Colon (tissue), 2 donors: ENCODE results near the gene CARMIL1.

Source experiments
- FAIRE-seq: peaks from 2 replicates; lab custom pipeline; 2012; peaks lifted over from hg19 to GRCh38; lab: Jason Lieb, UNC
- donor health status: control.
- donor health status: control.

Gene CARMIL1

GRCh38 chr6:25278914-25279747, at the start of gene CARMIL1:
TSS of gene CARMIL1 (plus strand) at chr6:25279374. CDS start at chr6:25279796, 422 bp downstream.
- FAIRE-seq = no peak

- no peak for FAIRE-seq
Observed at GRCh38 chr6:25229671-25230321, 49.4 kb upstream of the CARMIL1 start.

GRCh38 chr6:25232479-25232878, 46.7 kb upstream of the CARMIL1 start:
- no peak for FAIRE-seq

- FAIRE-seq = no peak
Observed at GRCh38 chr6:25233226-25233625, 45.9 kb upstream of the CARMIL1 start.

- no peak for FAIRE-seq
Observed at GRCh38 chr6:25237579-25237978, 41.6 kb upstream of the CARMIL1 start.

GRCh38 chr6:25239059-25239458, 40.1 kb upstream of the CARMIL1 start:
- no peak for FAIRE-seq

- FAIRE-seq = no peak
Observed at GRCh38 chr6:25239498-25239897, 39.7 kb upstream of the CARMIL1 start.

GRCh38 chr6:25242567-25242966, 36.6 kb upstream of the CARMIL1 start:
- no peak for FAIRE-seq

GRCh38 chr6:25244865-25245264, 34.3 kb upstream of the CARMIL1 start:
- FAIRE-seq = no peak

GRCh38 chr6:25248123-25248522, 31.1 kb upstream of the CARMIL1 start:
- FAIRE-seq = no peak

GRCh38 chr6:25249133-25249532, 30.0 kb upstream of the CARMIL1 start:
- no peak for FAIRE-seq

GRCh38 chr6:25250878-25251277, 28.3 kb upstream of the CARMIL1 start:
- FAIRE-seq = no peak

- FAIRE-seq = no peak
Observed at GRCh38 chr6:25251426-25251825, 27.7 kb upstream of the CARMIL1 start.

GRCh38 chr6:25253351-25253750, 25.8 kb upstream of the CARMIL1 start:
- no peak for FAIRE-seq

GRCh38 chr6:25254671-25255070, 24.5 kb upstream of the CARMIL1 start:
- no peak for FAIRE-seq

GRCh38 chr6:25257686-25258348, 21.4 kb upstream of the CARMIL1 start:
- no peak for FAIRE-seq

GRCh38 chr6:25259756-25260155, 19.4 kb upstream of the CARMIL1 start:
- FAIRE-seq = no peak

- no peak for FAIRE-seq
Observed at GRCh38 chr6:25263657-25264056, 15.5 kb upstream of the CARMIL1 start.

- no peak for FAIRE-seq
Observed at GRCh38 chr6:25266456-25267100, 12.6 kb upstream of the CARMIL1 start.

- no peak for FAIRE-seq
Observed at GRCh38 chr6:25267662-25268061, 11.5 kb upstream of the CARMIL1 start.

GRCh38 chr6:25270559-25270958, 8.6 kb upstream of the CARMIL1 start:
- no peak for FAIRE-seq

GRCh38 chr6:25275436-25275835, 3.7 kb upstream of the CARMIL1 start:
- no peak for FAIRE-seq

- no peak for FAIRE-seq
Observed at GRCh38 chr6:25277386-25277785, 1.8 kb upstream of the CARMIL1 start.
